ENCODE results near the gene TMEM51.

TMEM51 gene

GRCh38 chr1:15231714-15232201 lies 78.2 kb downstream of the TMEM51 start:
- no peaks in the 10 kb centered on the region for H3K9me3 ChIP-seq (ENCODE audit: control insufficient read depth, low read depth, low read length)
- H3K27me3 ChIP-seq (ENCODE audit: control insufficient read depth, insufficient read depth, low read length) = no peaks in the 10 kb centered on the region
- no peak overlapping the region for H3K27ac ChIP-seq (ENCODE audit: low read length)
- H3K36me3 ChIP-seq (ENCODE audit: control insufficient read depth, low read depth, low read length) = no peaks in the 10 kb centered on the region
- H3K4me1 ChIP-seq (ENCODE audit: control insufficient read depth, low read depth, low read length) = peaks cover 5% of the 10 kb centered on the region
- H3K4me3 ChIP-seq (ENCODE audit: low read length) = no peak overlapping the region
- H3K9ac ChIP-seq (ENCODE audit: low read length) = no peak overlapping the region

- H3K4me3 ChIP-seq (ENCODE audit: low read length) = no peak overlapping the region
- H3K36me3 ChIP-seq (ENCODE audit: control insufficient read depth, low read depth, low read length) = no peaks in the 10 kb centered on the region
- H3K27me3 ChIP-seq (ENCODE audit: control insufficient read depth, insufficient read depth, low read length) = no peaks in the 10 kb centered on the region
- no peak overlapping the region for H3K27ac ChIP-seq (ENCODE audit: low read length)
- H3K9ac ChIP-seq (ENCODE audit: low read length) = no peak overlapping the region
- no peaks in the 10 kb centered on the region for H3K9me3 ChIP-seq (ENCODE audit: control insufficient read depth, low read depth, low read length)
- H3K4me1 ChIP-seq (ENCODE audit: control insufficient read depth, low read depth, low read length) = peaks cover 5% of the 10 kb centered on the region
Measured at GRCh38 chr1:15233689-15234088, 80.1 kb downstream of the TMEM51 start.

GRCh38 chr1:15236321-15236721 lies 82.8 kb downstream of the TMEM51 start:
- H3K9ac ChIP-seq (ENCODE audit: low read length) = no peak overlapping the region
- no peaks in the 10 kb centered on the region for H3K9me3 ChIP-seq (ENCODE audit: control insufficient read depth, low read depth, low read length)
- no peaks in the 10 kb centered on the region for H3K36me3 ChIP-seq (ENCODE audit: control insufficient read depth, low read depth, low read length)

GRCh38 chr1:15236746-15237145 lies 83.2 kb downstream of the TMEM51 start:
- H3K4me1 ChIP-seq (ENCODE audit: control insufficient read depth, low read depth, low read length) = peaks cover 5% of the 10 kb centered on the region
- H3K27ac ChIP-seq (ENCODE audit: low read length) = no peak overlapping the region
- H3K27me3 ChIP-seq (ENCODE audit: control insufficient read depth, insufficient read depth, low read length) = no peaks in the 10 kb centered on the region
- no peak overlapping the region for H3K9ac ChIP-seq (ENCODE audit: low read length)
- H3K9me3 ChIP-seq (ENCODE audit: control insufficient read depth, low read depth, low read length) = no peaks in the 10 kb centered on the region
- no peaks in the 10 kb centered on the region for H3K36me3 ChIP-seq (ENCODE audit: control insufficient read depth, low read depth, low read length)
- H3K4me3 ChIP-seq (ENCODE audit: low read length) = no peak overlapping the region

More at GRCh38 chr1:15236321-15236721, 82.8 kb downstream of the TMEM51 start:
- no peak overlapping the region for H3K4me3 ChIP-seq (ENCODE audit: low read length)
- peaks cover 5% of the 10 kb centered on the region for H3K4me1 ChIP-seq (ENCODE audit: control insufficient read depth, low read depth, low read length)
- H3K27me3 ChIP-seq (ENCODE audit: control insufficient read depth, insufficient read depth, low read length) = no peaks in the 10 kb centered on the region
- no peak overlapping the region for H3K27ac ChIP-seq (ENCODE audit: low read length)

- no peaks in the 10 kb centered on the region for H3K36me3 ChIP-seq (ENCODE audit: control insufficient read depth, low read depth, low read length)
- H3K27ac ChIP-seq (ENCODE audit: low read length) = no peak overlapping the region
- peaks cover 5% of the 10 kb centered on the region for H3K4me1 ChIP-seq (ENCODE audit: control insufficient read depth, low read depth, low read length)
- H3K9me3 ChIP-seq (ENCODE audit: control insufficient read depth, low read depth, low read length) = no peaks in the 10 kb centered on the region
- H3K9ac ChIP-seq (ENCODE audit: low read length) = no peak overlapping the region
- no peaks in the 10 kb centered on the region for H3K27me3 ChIP-seq (ENCODE audit: control insufficient read depth, insufficient read depth, low read length)
- H3K4me3 ChIP-seq (ENCODE audit: low read length) = no peak overlapping the region
Measured at GRCh38 chr1:15238789-15239188, 85.2 kb downstream of the TMEM51 start.

- peaks cover 3% of the 10 kb centered on the region for H3K4me1 ChIP-seq (ENCODE audit: control insufficient read depth, low read depth, low read length)
- peaks cover under 1% of the 10 kb centered on the region for H3K27me3 ChIP-seq (ENCODE audit: control insufficient read depth, insufficient read depth, low read length)
- no peak overlapping the region for H3K27ac ChIP-seq (ENCODE audit: low read length)
- H3K9me3 ChIP-seq (ENCODE audit: control insufficient read depth, low read depth, low read length) = no peaks in the 10 kb centered on the region
- no peak overlapping the region for H3K9ac ChIP-seq (ENCODE audit: low read length)
- H3K4me3 ChIP-seq (ENCODE audit: low read length) = no peak overlapping the region
- H3K36me3 ChIP-seq (ENCODE audit: control insufficient read depth, low read depth, low read length) = no peaks in the 10 kb centered on the region
Measured at GRCh38 chr1:15242766-15243165, 89.2 kb downstream of the TMEM51 start.

GRCh38 chr1:15243275-15244043 lies 89.9 kb downstream of the TMEM51 start:
- Histone ChIP-seq H3K9me3 (ENCODE audit: control insufficient read depth, low read depth, low read length) (no peaks in the 10 kb centered on the region), H3K4me3 (ENCODE audit: low read length) (no peak overlapping the region), H3K36me3 (ENCODE audit: control insufficient read depth, low read depth, low read length) (no peaks in the 10 kb centered on the region), H3K9ac (ENCODE audit: low read length) (no peak overlapping the region), H3K4me1 (ENCODE audit: control insufficient read depth, low read depth, low read length) (peaks cover 7% of the 10 kb centered on the region), H3K27me3 (ENCODE audit: control insufficient read depth, insufficient read depth, low read length) (peaks cover 3% of the 10 kb centered on the region), H3K27ac (ENCODE audit: low read length) (no peak overlapping the region)

GRCh38 chr1:15244813-15245212 lies 91.3 kb downstream of the TMEM51 start:
- Histone ChIP-seq H3K27me3 (ENCODE audit: control insufficient read depth, insufficient read depth, low read length) (peaks cover 3% of the 10 kb centered on the region), H3K4me3 (ENCODE audit: low read length) (no peak overlapping the region), H3K4me1 (ENCODE audit: control insufficient read depth, low read depth, low read length) (peaks cover 7% of the 10 kb centered on the region), H3K9me3 (ENCODE audit: control insufficient read depth, low read depth, low read length) (no peaks in the 10 kb centered on the region), H3K36me3 (ENCODE audit: control insufficient read depth, low read depth, low read length) (no peaks in the 10 kb centered on the region), H3K9ac (ENCODE audit: low read length) (no peak overlapping the region), H3K27ac (ENCODE audit: low read length) (no peak overlapping the region)

- peaks cover 7% of the 10 kb centered on the region for H3K4me1 ChIP-seq (ENCODE audit: control insufficient read depth, low read depth, low read length)
- H3K9me3 ChIP-seq (ENCODE audit: control insufficient read depth, low read depth, low read length) = no peaks in the 10 kb centered on the region
- no peak overlapping the region for H3K27ac ChIP-seq (ENCODE audit: low read length)
Measured at GRCh38 chr1:15245593-15246360, 92.2 kb downstream of the TMEM51 start.

GRCh38 chr1:15246960-15247614 lies 93.5 kb downstream of the TMEM51 start, which contains the start of gene FHAD1:
Gene FHAD1, plus strand, starts transcription at chr1:15247223. Its CDS starts 4,562 bp downstream, at chr1:15251785.
- Histone ChIP-seq H3K9ac (ENCODE audit: low read length) (peak within 1 kb of the TSS; percentile 74), H3K27ac (ENCODE audit: low read length) (peak within 1 kb of the TSS; percentile 48)

More at GRCh38 chr1:15245593-15246360, 92.2 kb downstream of the TMEM51 start:
- Histone ChIP-seq H3K9ac (ENCODE audit: low read length) (no peak overlapping the region), H3K4me3 (ENCODE audit: low read length) (no peak overlapping the region), H3K36me3 (ENCODE audit: control insufficient read depth, low read depth, low read length) (no peaks in the 10 kb centered on the region), H3K27me3 (ENCODE audit: control insufficient read depth, insufficient read depth, low read length) (peaks cover 3% of the 10 kb centered on the region)

GRCh38 chr1:15248216-15248615 lies 94.7 kb downstream of the TMEM51 start:
- Histone ChIP-seq H3K36me3 (ENCODE audit: control insufficient read depth, low read depth, low read length) (no peaks in the 10 kb centered on the region), H3K4me3 (ENCODE audit: low read length) (peak overlapping the region; percentile 71), H3K4me1 (ENCODE audit: control insufficient read depth, low read depth, low read length) (peaks cover 7% of the 10 kb centered on the region), H3K9me3 (ENCODE audit: control insufficient read depth, low read depth, low read length) (no peaks in the 10 kb centered on the region), H3K27me3 (ENCODE audit: control insufficient read depth, insufficient read depth, low read length) (peaks cover 3% of the 10 kb centered on the region), H3K9ac (ENCODE audit: low read length) (no peak overlapping the region), H3K27ac (ENCODE audit: low read length) (no peak overlapping the region)

More at GRCh38 chr1:15246960-15247614, 93.5 kb downstream of the TMEM51 start, which contains the start of gene FHAD1:
- no peaks in the 10 kb centered on the region for H3K36me3 ChIP-seq (ENCODE audit: control insufficient read depth, low read depth, low read length)
- no peaks in the 10 kb centered on the region for H3K9me3 ChIP-seq (ENCODE audit: control insufficient read depth, low read depth, low read length)
- H3K27me3 ChIP-seq (ENCODE audit: control insufficient read depth, insufficient read depth, low read length) = peaks cover 3% of the 10 kb centered on the region
- peak within 1 kb of the TSS; percentile 71 for H3K4me3 ChIP-seq (ENCODE audit: low read length)
- H3K4me1 ChIP-seq (ENCODE audit: control insufficient read depth, low read depth, low read length) = peaks cover 7% of the 10 kb centered on the region

All from iPS-18a (cell line).